Prostate gland (tissue), 2 donors: ENCODE data around the gene CARNS1.

ENCODE experiments used
- POLR2AphosphoS5 ChIP-seq: sonication (generic); formaldehyde crosslinking; IDR thresholded peaks from one replicate; pipeline ENCODE4 v1.6.1; 2017; ENCODE audit warnings: antibody characterized with exemption
- TF ChIP-seq, protein P1 (sequence below), 4 experiments: fragments of 200-600 bp in 2 of 4; fragments of 450-650 bp in 2 of 4; sonication (generic) in 2 of 4; IDR thresholded peaks; 1 replicate in 3 of 4; 2 replicates in 1 of 4; pipeline ENCODE4 v1.5.1; 2016 to 2019; ENCODE audit warnings: antibody characterized with exemption in 4 of 4, mild to moderate bottlenecking in 2 of 4, moderate library complexity in 2 of 4

DNA sequence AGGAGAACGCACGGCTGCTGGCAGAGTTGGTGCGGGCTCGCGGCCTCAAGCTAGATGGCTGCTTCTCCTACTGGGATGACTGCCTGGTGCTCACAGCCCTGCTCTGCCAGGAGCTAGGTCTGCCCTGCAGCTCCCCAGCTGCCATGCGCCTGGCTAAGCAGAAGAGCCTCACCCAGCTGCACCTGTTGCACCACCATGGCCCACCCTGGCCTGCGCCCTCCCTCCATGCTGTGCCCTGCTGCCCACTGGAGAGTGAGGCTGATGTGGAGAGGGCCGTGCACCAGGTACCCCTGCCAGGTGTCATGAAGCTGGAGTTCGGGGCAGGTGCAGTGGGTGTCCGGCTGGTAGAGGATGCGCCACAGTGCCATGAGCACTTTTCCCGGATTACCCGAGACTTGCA, 8.0 kb downstream of the CARNS1 start:
- TF ChIP-seq, protein P1, sequence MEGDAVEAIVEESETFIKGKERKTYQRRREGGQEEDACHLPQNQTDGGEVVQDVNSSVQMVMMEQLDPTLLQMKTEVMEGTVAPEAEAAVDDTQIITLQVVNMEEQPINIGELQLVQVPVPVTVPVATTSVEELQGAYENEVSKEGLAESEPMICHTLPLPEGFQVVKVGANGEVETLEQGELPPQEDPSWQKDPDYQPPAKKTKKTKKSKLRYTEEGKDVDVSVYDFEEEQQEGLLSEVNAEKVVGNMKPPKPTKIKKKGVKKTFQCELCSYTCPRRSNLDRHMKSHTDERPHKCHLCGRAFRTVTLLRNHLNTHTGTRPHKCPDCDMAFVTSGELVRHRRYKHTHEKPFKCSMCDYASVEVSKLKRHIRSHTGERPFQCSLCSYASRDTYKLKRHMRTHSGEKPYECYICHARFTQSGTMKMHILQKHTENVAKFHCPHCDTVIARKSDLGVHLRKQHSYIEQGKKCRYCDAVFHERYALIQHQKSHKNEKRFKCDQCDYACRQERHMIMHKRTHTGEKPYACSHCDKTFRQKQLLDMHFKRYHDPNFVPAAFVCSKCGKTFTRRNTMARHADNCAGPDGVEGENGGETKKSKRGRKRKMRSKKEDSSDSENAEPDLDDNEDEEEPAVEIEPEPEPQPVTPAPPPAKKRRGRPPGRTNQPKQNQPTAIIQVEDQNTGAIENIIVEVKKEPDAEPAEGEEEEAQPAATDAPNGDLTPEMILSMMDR (IDR thresholded peaks at IDR 0.05), result no peak
- no peak for TF ChIP-seq POLR2AphosphoS5
